Measurements from ENCODE around the gene ST7. TPM values are rescaled to one million over a fixed set of nuclear protein-coding genes. Genes with fewer than 3 reads are reported as not detected.

ST7 gene
- total and polyA plus RNA-seq, 2 experiments from 2014 or later = 31.2 to 38.5 TPM

- 54% methylated on average over 3 of the region's 3 CpGs for whole genome bisulfite sequencing (ENCODE audit: low lambda C conversion rate, missing lambda C conversion rate)
Observed at GRCh38 chr7:117092785-117093184, 139.5 kb downstream of the ST7 start.

GRCh38 chr7:117094457-117094856 lies 141.2 kb downstream of the ST7 start:
- H3K4me3 ChIP-seq = no peak overlapping the region
- no peaks in the 10 kb centered on the region for H3K4me1 ChIP-seq (ENCODE audit: insufficient read depth)
- peaks cover 8% of the 10 kb centered on the region for H4K20me1 ChIP-seq (ENCODE audit: insufficient read depth, poor library complexity, severe bottlenecking)
- H3K27ac ChIP-seq = no peak overlapping the region
- TF ChIP-seq EZH2phosphoT487 (IDR thresholded peaks at IDR 0.05; ENCODE audit: low read depth, severe bottlenecking, unreplicated experiment) (no peak), EZH2 (IDR thresholded peaks at IDR 0.05; ENCODE audit: borderline replicate concordance) (no peak)
- TF ChIP-seq, protein P1, sequence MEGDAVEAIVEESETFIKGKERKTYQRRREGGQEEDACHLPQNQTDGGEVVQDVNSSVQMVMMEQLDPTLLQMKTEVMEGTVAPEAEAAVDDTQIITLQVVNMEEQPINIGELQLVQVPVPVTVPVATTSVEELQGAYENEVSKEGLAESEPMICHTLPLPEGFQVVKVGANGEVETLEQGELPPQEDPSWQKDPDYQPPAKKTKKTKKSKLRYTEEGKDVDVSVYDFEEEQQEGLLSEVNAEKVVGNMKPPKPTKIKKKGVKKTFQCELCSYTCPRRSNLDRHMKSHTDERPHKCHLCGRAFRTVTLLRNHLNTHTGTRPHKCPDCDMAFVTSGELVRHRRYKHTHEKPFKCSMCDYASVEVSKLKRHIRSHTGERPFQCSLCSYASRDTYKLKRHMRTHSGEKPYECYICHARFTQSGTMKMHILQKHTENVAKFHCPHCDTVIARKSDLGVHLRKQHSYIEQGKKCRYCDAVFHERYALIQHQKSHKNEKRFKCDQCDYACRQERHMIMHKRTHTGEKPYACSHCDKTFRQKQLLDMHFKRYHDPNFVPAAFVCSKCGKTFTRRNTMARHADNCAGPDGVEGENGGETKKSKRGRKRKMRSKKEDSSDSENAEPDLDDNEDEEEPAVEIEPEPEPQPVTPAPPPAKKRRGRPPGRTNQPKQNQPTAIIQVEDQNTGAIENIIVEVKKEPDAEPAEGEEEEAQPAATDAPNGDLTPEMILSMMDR (IDR thresholded peaks at IDR 0.05; ENCODE audit: poor library complexity) = no peak
- H2AFZ ChIP-seq = no peak overlapping the region
- no peak overlapping the region for H3K4me2 ChIP-seq
- no peak for DNase-seq (ENCODE audit: low spot score)
- no peaks in the 10 kb centered on the region for H3K27me3 ChIP-seq
- H3K36me3 ChIP-seq (replicated peaks; ENCODE audit: insufficient read depth, low read depth) = no peaks in the 10 kb centered on the region
- WGBS (ENCODE audit: low lambda C conversion rate, missing lambda C conversion rate) = 91% methylated on average over 3 of the region's 3 CpGs
- H3K79me2 ChIP-seq = peaks cover 24% of the 10 kb centered on the region
- no peaks in the 10 kb centered on the region for H3K9me2 ChIP-seq (replicated peaks; ENCODE audit: insufficient read depth)
- H3K9me3 ChIP-seq (ENCODE audit: low read depth) = no peaks in the 10 kb centered on the region

More at GRCh38 chr7:117092785-117093184, 139.5 kb downstream of the ST7 start:
- DNase-seq (ENCODE audit: low spot score) = no peak
- Histone ChIP-seq H4K20me1 (ENCODE audit: insufficient read depth, poor library complexity, severe bottlenecking) (no peaks in the 10 kb centered on the region), H3K27me3 (no peaks in the 10 kb centered on the region), H3K36me3 (replicated peaks; ENCODE audit: insufficient read depth, low read depth) (no peaks in the 10 kb centered on the region), H3K9me2 (replicated peaks; ENCODE audit: insufficient read depth) (no peaks in the 10 kb centered on the region), H3K27ac (no peak overlapping the region), H3K4me1 (ENCODE audit: insufficient read depth) (no peaks in the 10 kb centered on the region), H3K4me2 (no peak overlapping the region), H3K4me3 (no peak overlapping the region), H3K9me3 (ENCODE audit: low read depth) (no peaks in the 10 kb centered on the region), H3K79me2 (peaks cover 28% of the 10 kb centered on the region), H2AFZ (no peak overlapping the region)
- TF ChIP-seq EZH2phosphoT487 (IDR thresholded peaks at IDR 0.05; ENCODE audit: low read depth, severe bottlenecking, unreplicated experiment) (no peak), EZH2 (IDR thresholded peaks at IDR 0.05; ENCODE audit: borderline replicate concordance) (no peak)
- TF ChIP-seq, protein P1 (IDR thresholded peaks at IDR 0.05; ENCODE audit: poor library complexity) = no peak

GRCh38 chr7:117095055-117095454 lies 141.8 kb downstream of the ST7 start:
- 81% methylated on average over 5 of the region's 5 CpGs for WGBS (ENCODE audit: low lambda C conversion rate, missing lambda C conversion rate)
- Histone ChIP-seq H3K79me2 (peaks cover 20% of the 10 kb centered on the region), H2AFZ (no peak overlapping the region), H3K4me3 (no peak overlapping the region), H4K20me1 (ENCODE audit: insufficient read depth, poor library complexity, severe bottlenecking) (peaks cover 8% of the 10 kb centered on the region), H3K4me2 (no peak overlapping the region), H3K9me2 (replicated peaks; ENCODE audit: insufficient read depth) (no peaks in the 10 kb centered on the region), H3K9me3 (ENCODE audit: low read depth) (no peaks in the 10 kb centered on the region), H3K36me3 (replicated peaks; ENCODE audit: insufficient read depth, low read depth) (no peaks in the 10 kb centered on the region), H3K27me3 (no peaks in the 10 kb centered on the region), H3K27ac (no peak overlapping the region), H3K4me1 (ENCODE audit: insufficient read depth) (no peaks in the 10 kb centered on the region)
- TF ChIP-seq EZH2 (IDR thresholded peaks at IDR 0.05; ENCODE audit: borderline replicate concordance) = no peak
- no peak for DNase-seq (ENCODE audit: low spot score)

DNA sequence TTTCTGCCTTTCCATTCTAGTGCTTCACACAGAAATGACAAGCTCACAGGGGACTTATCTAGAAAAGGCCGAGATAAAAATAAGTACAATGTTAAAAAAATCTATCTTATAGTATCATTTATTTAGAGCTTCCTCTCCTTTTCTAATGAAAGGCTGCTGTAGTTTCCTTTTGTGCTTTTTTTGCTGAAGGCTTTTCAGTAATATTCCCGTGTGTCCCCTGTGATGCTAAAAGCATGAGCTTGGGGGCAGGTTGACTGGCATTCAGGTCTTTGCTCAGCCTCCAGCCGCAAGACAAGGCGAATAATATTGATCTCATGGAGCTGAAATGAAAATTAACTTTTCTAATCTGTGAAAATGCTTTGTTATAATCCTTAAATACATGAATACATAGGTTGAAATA lies 143.0 kb downstream of the ST7 start:
- H3K4me2 ChIP-seq = no peak overlapping the region
- H2AFZ ChIP-seq = no peak overlapping the region
- no peaks in the 10 kb centered on the region for H3K27me3 ChIP-seq
- TF ChIP-seq, protein P1 (IDR thresholded peaks at IDR 0.05; ENCODE audit: poor library complexity) = no peak
- TF ChIP-seq EZH2 (IDR thresholded peaks at IDR 0.05; ENCODE audit: borderline replicate concordance) = no peak
- TF ChIP-seq EZH2phosphoT487 (IDR thresholded peaks at IDR 0.05; ENCODE audit: low read depth, severe bottlenecking, unreplicated experiment) = no peak
- H3K36me3 ChIP-seq (replicated peaks; ENCODE audit: insufficient read depth, low read depth) = no peaks in the 10 kb centered on the region
- no peaks in the 10 kb centered on the region for H3K9me3 ChIP-seq (ENCODE audit: low read depth)
- WGBS (ENCODE audit: low lambda C conversion rate, missing lambda C conversion rate) = 90% methylated on average over 4 of the region's 4 CpGs
- peaks cover 8% of the 10 kb centered on the region for H4K20me1 ChIP-seq (ENCODE audit: insufficient read depth, poor library complexity, severe bottlenecking)
- no peak for DNase-seq (ENCODE audit: low spot score)
- no peak overlapping the region for H3K27ac ChIP-seq
- no peaks in the 10 kb centered on the region for H3K9me2 ChIP-seq (replicated peaks; ENCODE audit: insufficient read depth)
- H3K4me3 ChIP-seq = no peak overlapping the region
- no peaks in the 10 kb centered on the region for H3K4me1 ChIP-seq (ENCODE audit: insufficient read depth)
- H3K79me2 ChIP-seq = peaks cover 16% of the 10 kb centered on the region

Data from hepatocyte (in vitro differentiated cells).